OCI-LY7 (cell line): Measurements from ENCODE around the gene CNTN4. TPM values are rescaled to one million over a fixed set of nuclear protein-coding genes. Genes with fewer than 3 reads are reported as not detected.

Experiments used
- BruUV-seq: library from RNA; stranded (reverse); fragments of 400-500 nt; replicated peaks from 2 replicates; lab custom pipeline; 2021; lab: Mats Ljungman, UMichigan
- CTCF ChIA-PET: fragments of 300-600 bp; sonication (Branson Sonifier 250); formaldehyde crosslinking; loops from one replicate; lab custom pipeline; 2022; ENCODE audit warnings: antibody characterized with exemption; ENCODE audit not compliant: unreplicated experiment; lab: Charles Lee
- POLR2A ChIA-PET: fragments of 300-600 bp; sonication (Branson Sonifier 250); formaldehyde crosslinking; loops from one replicate; lab custom pipeline; 2022; ENCODE audit warnings: antibody characterized with exemption; lab: Charles Lee
- DNase-seq: peaks from one replicate; pipeline ENCODE4 v3.0.0-alpha.2; 2015; ENCODE audit warnings: low spot score
- H2AFZ ChIP-seq: fragments of 200-600 bp; sonication (generic), shearing (Covaris generic); 2 replicates; pipeline ENCODE4 v1.6.1; 2014; ENCODE audit warnings: mild to moderate bottlenecking, antibody characterized with exemption, low read length, moderate library complexity
- H3K27ac ChIP-seq: fragments of 200-600 bp; sonication (generic); 2 replicates; pipeline ENCODE4 v1.5.1; 2014; ENCODE audit warnings: mixed run types, low read depth, mild to moderate bottlenecking, moderate library complexity, low read length, inconsistent platforms; ENCODE audit not compliant: poor library complexity, severe bottlenecking
- H3K36me3 ChIP-seq: fragments of 200-600 bp; sonication (generic); 2 replicates; pipeline ENCODE4 v1.6.1; 2014; ENCODE audit warnings: mild to moderate bottlenecking, antibody characterized with exemption, low read length, moderate library complexity, mixed read lengths; ENCODE audit not compliant: insufficient read depth
- H3K4me1 ChIP-seq: fragments of 200-600 bp; sonication (generic); 2 replicates; pipeline ENCODE4 v1.5.1; 2014; ENCODE audit warnings: mild to moderate bottlenecking, low read length; ENCODE audit not compliant: insufficient read depth, poor library complexity, severe bottlenecking
- H3K4me2 ChIP-seq: fragments of 200-600 bp; sonication (generic); 2 replicates; pipeline ENCODE4 v1.6.1; 2014; ENCODE audit warnings: mild to moderate bottlenecking, low read length
- H3K4me3 ChIP-seq: fragments of 200-600 bp; sonication (generic); 2 replicates; pipeline ENCODE4 v1.5.1; 2014; ENCODE audit warnings: mild to moderate bottlenecking, low read depth, low read length; ENCODE audit not compliant: poor library complexity, severe bottlenecking
- H3K79me2 ChIP-seq: fragments of 200-600 bp; sonication (generic); 2 replicates; pipeline ENCODE4 v1.6.1; 2016; ENCODE audit warnings: low read depth, mild to moderate bottlenecking, low read length, moderate library complexity, mixed read lengths; ENCODE audit not compliant: insufficient read depth
- H3K9me2 ChIP-seq: fragments of 200-600 bp; sonication (generic); 2 replicates; pipeline ENCODE4 v1.6.1; 2016; ENCODE audit warnings: mild to moderate bottlenecking, low read length, mixed read lengths; ENCODE audit not compliant: insufficient read depth
- H3K9me3 ChIP-seq: fragments of 200-600 bp; sonication (generic); 2 replicates; pipeline ENCODE4 v1.6.1; 2014; ENCODE audit warnings: mild to moderate bottlenecking, mixed run types, low read length, mixed read lengths
- H4K20me1 ChIP-seq: fragments of 200-600 bp; sonication (generic); 2 replicates; pipeline ENCODE4 v1.6.1; 2014; ENCODE audit warnings: mild to moderate bottlenecking, antibody characterized with exemption, low read length, moderate library complexity, mixed read lengths; ENCODE audit not compliant: insufficient read depth
- CTCF ChIP-seq: fragments of 200-600 bp; sonication (generic); conservative IDR thresholded peaks from 2 replicates; pipeline ENCODE4 v1.5.1; 2014; ENCODE audit warnings: mild to moderate bottlenecking, antibody characterized with exemption, low read length, moderate library complexity, mixed read lengths
- EZH2phosphoT487 ChIP-seq: fragments of 200-600 bp; sonication (generic); IDR thresholded peaks from 2 replicates; pipeline ENCODE4 v1.6.1; 2018; ENCODE audit warnings: low read depth, borderline replicate concordance, mild to moderate bottlenecking, mixed run types, antibody characterized with exemption, low read length, moderate library complexity, mixed read lengths
- intact Hi-C: fragments of 100-400 bp; cut with micrococcal nuclease; formaldehyde crosslinking; loops from one replicate; pipeline ENCODE4 v1.10.0; 2022; ENCODE audit not compliant: unreplicated experiment
- total RNA-seq, 2 experiments: library from RNA; depleted of rRNA in 1 of 2; stranded (reverse); fragments of >200 nt in 1 of 2; shearing (Covaris generic) in 1 of 2; gene quantifications; 2 replicates each; pipeline ENCODE4 v1.2.3, GENCODE V29; 2014 to 2022

The CNTN4 gene
- total RNA-seq, 2 experiments from 2014 or later, result not detected

- POLR2A ChIA-PET, result no interaction called here
- Histone ChIP-seq H3K79me2 (no peaks in the 10 kb centered on the region), H3K9me3 (no peaks in the 10 kb centered on the region), H3K4me3 (no peak overlapping the region), H3K4me1 (no peaks in the 10 kb centered on the region), H2AFZ (no peak overlapping the region), H3K9me2 (no peaks in the 10 kb centered on the region), H3K36me3 (no peaks in the 10 kb centered on the region), H3K27ac (no peak overlapping the region), H3K4me2 (no peak overlapping the region), H4K20me1 (no peaks in the 10 kb centered on the region)
- intact Hi-C loops, result no loop called here
- TF ChIP-seq CTCF (peak; percentile 39), EZH2phosphoT487 (no peak)
- CTCF ChIA-PET, result no interaction called here
- DNase-seq, result no peak
- BruUV-seq, result no TSS peak
Measured at GRCh38 chr3:2765002-2765579, 666.4 kb downstream of the CNTN4 start.

GRCh38 chr3:2770451-2770850 is 671.8 kb downstream of the CNTN4 start:
- no peak for DNase-seq
- Histone ChIP-seq H3K36me3 (no peaks in the 10 kb centered on the region), H3K9me2 (no peaks in the 10 kb centered on the region), H3K27ac (no peak overlapping the region), H3K79me2 (no peaks in the 10 kb centered on the region), H3K4me1 (no peaks in the 10 kb centered on the region), H2AFZ (no peak overlapping the region), H4K20me1 (no peaks in the 10 kb centered on the region), H3K9me3 (no peaks in the 10 kb centered on the region), H3K4me2 (no peak overlapping the region), H3K4me3 (no peak overlapping the region)
- TF ChIP-seq CTCF (no peak), EZH2phosphoT487 (no peak)
- CTCF ChIA-PET, result no interaction called here
- intact Hi-C loops, result no loop called here
- no TSS peak for BruUV-seq
- POLR2A ChIA-PET, result no interaction called here

GRCh38 chr3:2771193-2771592 is 672.5 kb downstream of the CNTN4 start:
- DNase-seq, result no peak
- H3K36me3 ChIP-seq, result no peaks in the 10 kb centered on the region
- ChIA-PET POLR2A (no interaction called here), CTCF (no interaction called here)
- H3K4me3 ChIP-seq, result no peak overlapping the region
- H3K27ac ChIP-seq, result no peak overlapping the region
- H3K4me1 ChIP-seq, result no peaks in the 10 kb centered on the region
- H3K79me2 ChIP-seq, result no peaks in the 10 kb centered on the region
- H3K9me2 ChIP-seq, result no peaks in the 10 kb centered on the region
- no peaks in the 10 kb centered on the region for H4K20me1 ChIP-seq
- no peak overlapping the region for H3K4me2 ChIP-seq
- no peak for TF ChIP-seq CTCF
- no peak for TF ChIP-seq EZH2phosphoT487
- intact Hi-C loops, result no loop called here
- BruUV-seq, result no TSS peak
- H3K9me3 ChIP-seq, result no peaks in the 10 kb centered on the region
- H2AFZ ChIP-seq, result no peak overlapping the region
